ENCODE data around the gene ERC2.

The ERC2 gene

GRCh38 chr3:56189536-56189935 is 278.7 kb downstream of the ERC2 start:
- DNase-seq (ENCODE audit: low read depth), result no peak

- no peak for DNase-seq (ENCODE audit: low read depth)
Measured at GRCh38 chr3:56188201-56188600, 280.1 kb downstream of the ERC2 start.

- no peak for DNase-seq (ENCODE audit: low read depth)
Measured at GRCh38 chr3:56187051-56187450, 281.2 kb downstream of the ERC2 start.

- DNase-seq (ENCODE audit: low read depth), result no peak
Measured at GRCh38 chr3:56185827-56186226, 282.4 kb downstream of the ERC2 start.

GRCh38 chr3:56183529-56183928 is 284.7 kb downstream of the ERC2 start:
- no peak for DNase-seq (ENCODE audit: low read depth)

GRCh38 chr3:56180433-56180832 is 287.8 kb downstream of the ERC2 start:
- DNase-seq (ENCODE audit: low read depth), result no peak

GRCh38 chr3:56173601-56174000 is 294.7 kb downstream of the ERC2 start:
- DNase-seq (ENCODE audit: low read depth), result no peak

- DNase-seq (ENCODE audit: low read depth), result no peak
Measured at GRCh38 chr3:56164436-56164835, 303.8 kb downstream of the ERC2 start.

GRCh38 chr3:56157693-56158362 is 310.4 kb downstream of the ERC2 start:
- peak; percentile 3 for DNase-seq (ENCODE audit: low read depth)

GRCh38 chr3:56154297-56154696 is 314.0 kb downstream of the ERC2 start:
- peak; percentile 7 for DNase-seq (ENCODE audit: low read depth)

- DNase-seq (ENCODE audit: low read depth), result peak; percentile 11
Measured at GRCh38 chr3:56147354-56147753, 320.9 kb downstream of the ERC2 start.

GRCh38 chr3:56145410-56145809 is 322.9 kb downstream of the ERC2 start:
- no peak for DNase-seq (ENCODE audit: low read depth)

- no peak for DNase-seq (ENCODE audit: low read depth)
Measured at GRCh38 chr3:56144805-56145204, 323.5 kb downstream of the ERC2 start.

GRCh38 chr3:56137415-56137814 is 330.9 kb downstream of the ERC2 start:
- peak; percentile 33 for DNase-seq (ENCODE audit: low read depth)

GRCh38 chr3:56136514-56136913 is 331.8 kb downstream of the ERC2 start:
- no peak for DNase-seq (ENCODE audit: low read depth)

- DNase-seq (ENCODE audit: low read depth), result peak; percentile 52
Measured at GRCh38 chr3:56135941-56136340, 332.3 kb downstream of the ERC2 start.

- DNase-seq (ENCODE audit: low read depth), result peak; percentile 83
Measured at GRCh38 chr3:56133423-56133822, 334.8 kb downstream of the ERC2 start.

GRCh38 chr3:56132762-56133161 is 335.5 kb downstream of the ERC2 start:
- DNase-seq (ENCODE audit: low read depth), result no peak

GRCh38 chr3:56131974-56132590 is 336.2 kb downstream of the ERC2 start:
- peak; percentile 96 for DNase-seq (ENCODE audit: low read depth)

GRCh38 chr3:56130036-56130435 is 338.2 kb downstream of the ERC2 start:
- no peak for DNase-seq (ENCODE audit: low read depth)

GRCh38 chr3:56126632-56127031 is 341.6 kb downstream of the ERC2 start:
- DNase-seq (ENCODE audit: low read depth), result no peak

- DNase-seq (ENCODE audit: low read depth), result peak; percentile 73
Measured at GRCh38 chr3:56125358-56126005, 342.8 kb downstream of the ERC2 start.

GRCh38 chr3:56124546-56124945 is 343.7 kb downstream of the ERC2 start:
- DNase-seq (ENCODE audit: low read depth), result no peak
